CD4-positive, alpha-beta T cell (primary cell): ENCODE results near the gene MAN1C1. TPM values are rescaled to one million over a fixed set of nuclear protein-coding genes. Genes with fewer than 3 reads are reported as not detected.
A peak's percentile ranks its signal among the peaks of the same experiment; 100 is the strongest.

Experiments
- ATAC-seq: fragments of 200-7000 bp; cut with Tn5 transposase; one replicate; pipeline ENCODE4 v1.10.0; 2022; ENCODE audit warnings: mild to moderate bottlenecking; ENCODE audit not compliant: poor library complexity
- CTCF ChIA-PET: fragments of 350-600 bp; sonication (Branson Sonifier 250); formaldehyde crosslinking; loops from one replicate; lab custom pipeline; 2021; ENCODE audit warnings: antibody characterized with exemption, inconsistent platforms; lab: Charles Lee
- POLR2A ChIA-PET: fragments of 350-600 bp; sonication (Branson Sonifier 250); formaldehyde crosslinking; loops from one replicate; lab custom pipeline; 2021; ENCODE audit warnings: antibody characterized with exemption, inconsistent platforms; lab: Charles Lee
- DNase-seq, 14 experiments: peaks; one replicate each; pipeline ENCODE4 v3.0.0-alpha.2; 2013 to 2020; ENCODE audit warnings: mixed read lengths in 2 of 14
- H3K27ac ChIP-seq, 2 donors: one replicate each; pipeline versions ENCODE4 v1.5.1 to v1.7.0; 2013; ENCODE audit warnings: low read length in 2 of 2, low read depth in 1 of 2, mild to moderate bottlenecking in 1 of 2
- H3K27me3 ChIP-seq, 2 experiments: 1 replicate in 1 of 2; 2 replicates in 1 of 2; pipeline versions ENCODE4 v1.6.1 to v1.7.0; 2013; ENCODE audit warnings: low read length in 2 of 2, control low read depth in 1 of 2, mild to moderate bottlenecking in 1 of 2, moderate library complexity in 1 of 2; ENCODE audit not compliant: insufficient read depth in 2 of 2, control insufficient read depth in 1 of 2
- H3K36me3 ChIP-seq: one replicate; pipeline ENCODE4 v1.6.1; 2013; ENCODE audit warnings: low read length, control low read depth; ENCODE audit not compliant: insufficient read depth
- H3K4me1 ChIP-seq: one replicate; pipeline ENCODE4 v1.6.1; 2013; ENCODE audit warnings: low read length, control low read depth; ENCODE audit not compliant: insufficient read depth
- H3K4me3 ChIP-seq: one replicate; pipeline ENCODE4 v1.5.1; 2013; ENCODE audit warnings: mild to moderate bottlenecking, low read length, moderate library complexity
- H3K9me3 ChIP-seq, 2 experiments: 1 replicate in 1 of 2; 2 replicates in 1 of 2; pipeline versions ENCODE4 v1.6.1 to v1.7.0; 2013; ENCODE audit warnings: low read length in 2 of 2, mild to moderate bottlenecking in 2 of 2, control low read depth in 1 of 2, moderate library complexity in 1 of 2; ENCODE audit not compliant: control insufficient read depth in 1 of 2, insufficient read depth in 1 of 2
- H3K27ac Mint-ChIP-seq: one replicate; pipeline ENCODE4 v1.8.0; 2020; ENCODE audit warnings: mixed read lengths
- H3K27me3 Mint-ChIP-seq: one replicate; pipeline ENCODE4 v1.8.0; 2021; ENCODE audit warnings: mixed read lengths
- H3K36me3 Mint-ChIP-seq: one replicate; pipeline ENCODE4 v1.8.0; 2021; ENCODE audit warnings: low read depth, mixed read lengths
- H3K4me1 Mint-ChIP-seq: one replicate; pipeline ENCODE4 v1.8.0; 2021; ENCODE audit warnings: low read depth, mixed read lengths
- H3K4me3 Mint-ChIP-seq: one replicate; pipeline ENCODE4 v1.8.0; 2020; ENCODE audit warnings: mild to moderate bottlenecking, mixed read lengths
- H3K9me3 Mint-ChIP-seq: one replicate; pipeline ENCODE4 v1.8.0; 2020; ENCODE audit warnings: mixed read lengths
- intact Hi-C, 2 experiments: fragments of 100-400 bp; cut with DNase I in 1 of 2; cut with micrococcal nuclease in 1 of 2; formaldehyde crosslinking; loops; one replicate each; pipeline versions ENCODE4 v1.15.1 to v1.9.0; 2023 to 2025; cut with DNase I, micrococcal nuclease
- total RNA-seq, 174 experiments: library from RNA in 2 of 174; stranded (reverse) in 2 of 174; gene quantifications; one replicate each; pipeline ENCODE4 v1.2.3 and lab custom pipeline; 2021 to 2026
- TF ChIP-seq, protein P1 (sequence below): fragments of 200-600 bp; IDR thresholded peaks from one replicate; pipeline ENCODE4 v1.8.0; 2022; ENCODE audit warnings: antibody characterized with exemption, mild to moderate bottlenecking

MAN1C1 gene
- total RNA-seq, 2 experiments from 2014 or later, result 44.4 to 46.9 TPM

GRCh38 chr1:25714372-25714931 is 97.9 kb downstream of the MAN1C1 start:
- POLR2A ChIA-PET, result interaction anchor here (1.4 kb wide), 1 partner anchor 38 kb away, joined by 6 read pairs; no protein-coding TSS in a partner anchor
- peaks cover 36% of the 10 kb centered on the region for H3K4me1 ChIP-seq
- intact Hi-C loops, result no loop called here

GRCh38 chr1:25715888-25716287 is 99.3 kb downstream of the MAN1C1 start:
- ChIA-PET CTCF (no interaction called here), POLR2A (no interaction called here)
- ATAC-seq, result no peak
- Mint-ChIP-seq H3K9me3 (no peaks in the 10 kb centered on the region), H3K4me1 (peaks cover 76% of the 10 kb centered on the region), H3K36me3 (peaks cover 16% of the 10 kb centered on the region), H3K27ac (peak overlapping the region; percentile 80), H3K27me3 (no peaks in the 10 kb centered on the region), H3K4me3 (no peak overlapping the region)
- Histone ChIP-seq H3K36me3 (no peaks in the 10 kb centered on the region), H3K4me3 (no peak overlapping the region), H3K27ac (no peak overlapping the region), H3K27me3 (no peaks in the 10 kb centered on the region), H3K4me1 (peaks cover 31% of the 10 kb centered on the region), H3K9me3 (peaks cover 0 to 5% of the 10 kb centered on the region in 2 experiments)
- TF ChIP-seq, protein P1, sequence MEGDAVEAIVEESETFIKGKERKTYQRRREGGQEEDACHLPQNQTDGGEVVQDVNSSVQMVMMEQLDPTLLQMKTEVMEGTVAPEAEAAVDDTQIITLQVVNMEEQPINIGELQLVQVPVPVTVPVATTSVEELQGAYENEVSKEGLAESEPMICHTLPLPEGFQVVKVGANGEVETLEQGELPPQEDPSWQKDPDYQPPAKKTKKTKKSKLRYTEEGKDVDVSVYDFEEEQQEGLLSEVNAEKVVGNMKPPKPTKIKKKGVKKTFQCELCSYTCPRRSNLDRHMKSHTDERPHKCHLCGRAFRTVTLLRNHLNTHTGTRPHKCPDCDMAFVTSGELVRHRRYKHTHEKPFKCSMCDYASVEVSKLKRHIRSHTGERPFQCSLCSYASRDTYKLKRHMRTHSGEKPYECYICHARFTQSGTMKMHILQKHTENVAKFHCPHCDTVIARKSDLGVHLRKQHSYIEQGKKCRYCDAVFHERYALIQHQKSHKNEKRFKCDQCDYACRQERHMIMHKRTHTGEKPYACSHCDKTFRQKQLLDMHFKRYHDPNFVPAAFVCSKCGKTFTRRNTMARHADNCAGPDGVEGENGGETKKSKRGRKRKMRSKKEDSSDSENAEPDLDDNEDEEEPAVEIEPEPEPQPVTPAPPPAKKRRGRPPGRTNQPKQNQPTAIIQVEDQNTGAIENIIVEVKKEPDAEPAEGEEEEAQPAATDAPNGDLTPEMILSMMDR, result no peak
- no peak for DNase-seq
- intact Hi-C loops, result no loop called here

More at GRCh38 chr1:25714372-25714931, 97.9 kb downstream of the MAN1C1 start:
- CTCF ChIA-PET, result no interaction called here
- Mint-ChIP-seq H3K9me3 (no peaks in the 10 kb centered on the region), H3K27me3 (no peaks in the 10 kb centered on the region), H3K4me1 (peaks cover 79% of the 10 kb centered on the region), H3K27ac (peak overlapping the region; percentile 80), H3K4me3 (no peak overlapping the region), H3K36me3 (peaks cover 11% of the 10 kb centered on the region)
- H3K27me3 ChIP-seq, result no peaks in the 10 kb centered on the region
- no peak for DNase-seq
- TF ChIP-seq, protein P1, result no peak
- no peak overlapping the region for H3K4me3 ChIP-seq
- no peak for ATAC-seq
- H3K27ac ChIP-seq, result no peak overlapping the region
- H3K36me3 ChIP-seq, result no peaks in the 10 kb centered on the region
- peaks cover 0 to 5% of the 10 kb centered on the region in 2 experiments for H3K9me3 ChIP-seq

GRCh38 chr1:25716320-25716719 is 99.7 kb downstream of the MAN1C1 start:
- Mint-ChIP-seq H3K36me3 (peaks cover 16% of the 10 kb centered on the region), H3K4me3 (no peak overlapping the region), H3K27me3 (no peaks in the 10 kb centered on the region), H3K9me3 (no peaks in the 10 kb centered on the region), H3K4me1 (peaks cover 75% of the 10 kb centered on the region), H3K27ac (peak overlapping the region; percentile 80)
- DNase-seq, result no peak
- Histone ChIP-seq H3K27me3 (no peaks in the 10 kb centered on the region), H3K9me3 (peaks cover 0 to 5% of the 10 kb centered on the region in 2 experiments), H3K4me1 (peaks cover 27% of the 10 kb centered on the region), H3K27ac (no peak overlapping the region), H3K4me3 (no peak overlapping the region), H3K36me3 (no peaks in the 10 kb centered on the region)
- intact Hi-C loops, result no loop called here
- TF ChIP-seq, protein P1, result no peak
- POLR2A ChIA-PET, result no interaction called here
- ATAC-seq, result no peak
- CTCF ChIA-PET, result no interaction called here
